T47D (cell line): ENCODE results near the gene EN2.
A peak's percentile ranks its signal among the peaks of the same experiment; 100 is the strongest.

ENCODE experiments used
- DNase-seq, 2 experiments: peaks; one replicate each; pipeline versions ENCODE4 v3.0.0 to v3.0.0-alpha.2; 2011 to 2012; ENCODE audit warnings: low read depth in 1 of 2, low spot score in 1 of 2
- JUND ChIP-seq: IDR thresholded peaks from 2 replicates; pipeline ENCODE4 v1.6.1; 2012; ENCODE audit warnings: low read depth
- in situ Hi-C: cut with HindIII; loops from 2 replicates; pipeline ENCODE4 v1.10.0; 2016; ENCODE audit warnings: low sequenced_read_pairs, low pct_unique_long_range_greater_than_20kb

The EN2 gene

GRCh38 chr7:155464948-155465739 is 7.2 kb downstream of the EN2 start:
- TF ChIP-seq JUND: no peak
- DNase-seq: no peak
- in situ Hi-C loops: no loop called here

- DNase-seq: no peak
- in situ Hi-C loops: no loop called here
- no peak for TF ChIP-seq JUND
Observed at GRCh38 chr7:155465761-155466141, 7.8 kb downstream of the EN2 start.

- no peak for TF ChIP-seq JUND
- DNase-seq: no peak
- in situ Hi-C loops: no loop called here
Observed at GRCh38 chr7:155466142-155466813, 8.3 kb downstream of the EN2 start.

- in situ Hi-C loops: no loop called here
- no peak for DNase-seq
- TF ChIP-seq JUND: no peak
Observed at GRCh38 chr7:155466814-155467733, 9.1 kb downstream of the EN2 start.

GRCh38 chr7:155467846-155468784 is 10.2 kb downstream of the EN2 start:
- peak; percentile 14 to 64 for DNase-seq
- TF ChIP-seq JUND: no peak
- in situ Hi-C loops: no loop called here

- in situ Hi-C loops: no loop called here
- TF ChIP-seq JUND: no peak
- no peak for DNase-seq
Observed at GRCh38 chr7:155468785-155469148, 10.8 kb downstream of the EN2 start.

- in situ Hi-C loops: no loop called here
- no peak for TF ChIP-seq JUND
- no peak for DNase-seq
Observed at GRCh38 chr7:155469311-155470185, 11.6 kb downstream of the EN2 start.

- no peak for DNase-seq
- in situ Hi-C loops: no loop called here
- no peak for TF ChIP-seq JUND
Observed at GRCh38 chr7:155470186-155470487, 12.2 kb downstream of the EN2 start.

GRCh38 chr7:155470686-155471638 is 13.0 kb downstream of the EN2 start:
- in situ Hi-C loops: no loop called here
- DNase-seq: no peak
- TF ChIP-seq JUND: no peak

- in situ Hi-C loops: no loop called here
- no peak for DNase-seq
- no peak for TF ChIP-seq JUND
Observed at GRCh38 chr7:155471718-155472117, 13.8 kb downstream of the EN2 start.
